ENCODE results near the gene TAF1B. TPM values are rescaled to one million over a fixed set of nuclear protein-coding genes. Genes with fewer than 3 reads are reported as not detected.

TAF1B gene
- total RNA-seq, 2 donors from 2014 or later: 12.9 to 19.5 TPM

DNA sequence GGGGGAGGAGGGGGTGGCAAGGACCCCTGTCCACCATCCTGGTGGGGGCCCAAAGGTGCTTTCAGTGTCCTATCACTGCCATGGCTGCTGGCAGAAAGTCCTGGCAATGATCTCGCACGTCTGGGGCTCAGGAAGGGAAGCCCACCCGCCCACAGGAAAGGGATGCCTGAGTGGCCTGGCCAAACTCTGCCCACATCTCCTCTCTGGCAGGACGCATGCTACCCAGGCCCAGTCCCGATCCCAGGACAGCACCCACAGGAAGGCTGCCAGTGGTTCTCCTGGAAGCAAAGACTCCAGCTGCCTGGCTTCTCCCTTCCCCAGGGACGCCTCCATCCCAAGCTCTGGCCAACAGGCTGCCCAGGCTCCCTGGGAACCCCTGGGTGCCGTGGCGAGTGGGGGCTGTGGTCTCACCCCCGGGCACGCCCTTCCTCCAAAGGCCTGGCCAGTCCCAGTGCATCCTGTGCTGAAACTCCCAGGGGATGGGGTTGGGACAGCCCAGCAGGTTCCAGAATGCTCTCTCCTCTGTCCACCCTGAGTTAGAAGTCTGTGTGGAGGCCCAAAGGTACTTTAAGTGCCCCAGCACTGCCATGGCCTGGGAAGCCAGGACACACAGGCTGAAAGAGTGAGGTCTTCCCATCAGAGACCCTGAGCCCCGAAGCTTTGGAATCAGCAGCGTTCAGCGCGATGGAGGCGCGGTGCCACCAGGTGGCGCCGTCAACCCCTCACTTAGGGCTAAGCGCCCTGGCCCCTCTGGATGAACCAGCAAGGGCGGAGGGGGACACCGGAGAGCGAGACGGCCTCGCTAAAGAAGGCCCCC is 29.8 kb upstream of the TAF1B start:
- ATAC-seq (peak; percentile 74), DNase-seq (peak; percentile 68 to 83 (median 74))
- Histone ChIP-seq H3K9me3 (no peaks in the 10 kb centered on the region), H3K27ac (no peak overlapping the region), H3K36me3 (replicated peaks in 1 of 2; ENCODE audit: insufficient read depth in 1 of 2, low read depth in 2 of 2) (no peaks in the 10 kb centered on the region), H3K4me1 (peaks cover 9% of the 10 kb centered on the region), H3K27me3 (no peaks in the 10 kb centered on the region), H3K4me3 (no peak overlapping the region)
- intact Hi-C loops (cut with DNase I): loop anchor here (10.0 kb wide), 1 partner anchor 281 kb away; no protein-coding TSS in a partner anchor
- 14 to 15% methylated on average over 7 to 23 of the region's 24 CpGs for WGBS, 2 donors
- TF ChIP-seq POLR2A (IDR thresholded peaks at IDR 0.05): no peak
- TF ChIP-seq, protein P1, sequence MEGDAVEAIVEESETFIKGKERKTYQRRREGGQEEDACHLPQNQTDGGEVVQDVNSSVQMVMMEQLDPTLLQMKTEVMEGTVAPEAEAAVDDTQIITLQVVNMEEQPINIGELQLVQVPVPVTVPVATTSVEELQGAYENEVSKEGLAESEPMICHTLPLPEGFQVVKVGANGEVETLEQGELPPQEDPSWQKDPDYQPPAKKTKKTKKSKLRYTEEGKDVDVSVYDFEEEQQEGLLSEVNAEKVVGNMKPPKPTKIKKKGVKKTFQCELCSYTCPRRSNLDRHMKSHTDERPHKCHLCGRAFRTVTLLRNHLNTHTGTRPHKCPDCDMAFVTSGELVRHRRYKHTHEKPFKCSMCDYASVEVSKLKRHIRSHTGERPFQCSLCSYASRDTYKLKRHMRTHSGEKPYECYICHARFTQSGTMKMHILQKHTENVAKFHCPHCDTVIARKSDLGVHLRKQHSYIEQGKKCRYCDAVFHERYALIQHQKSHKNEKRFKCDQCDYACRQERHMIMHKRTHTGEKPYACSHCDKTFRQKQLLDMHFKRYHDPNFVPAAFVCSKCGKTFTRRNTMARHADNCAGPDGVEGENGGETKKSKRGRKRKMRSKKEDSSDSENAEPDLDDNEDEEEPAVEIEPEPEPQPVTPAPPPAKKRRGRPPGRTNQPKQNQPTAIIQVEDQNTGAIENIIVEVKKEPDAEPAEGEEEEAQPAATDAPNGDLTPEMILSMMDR (IDR thresholded peaks at IDR 0.05): peak; percentile 79 to 95 (median 85)

DNA sequence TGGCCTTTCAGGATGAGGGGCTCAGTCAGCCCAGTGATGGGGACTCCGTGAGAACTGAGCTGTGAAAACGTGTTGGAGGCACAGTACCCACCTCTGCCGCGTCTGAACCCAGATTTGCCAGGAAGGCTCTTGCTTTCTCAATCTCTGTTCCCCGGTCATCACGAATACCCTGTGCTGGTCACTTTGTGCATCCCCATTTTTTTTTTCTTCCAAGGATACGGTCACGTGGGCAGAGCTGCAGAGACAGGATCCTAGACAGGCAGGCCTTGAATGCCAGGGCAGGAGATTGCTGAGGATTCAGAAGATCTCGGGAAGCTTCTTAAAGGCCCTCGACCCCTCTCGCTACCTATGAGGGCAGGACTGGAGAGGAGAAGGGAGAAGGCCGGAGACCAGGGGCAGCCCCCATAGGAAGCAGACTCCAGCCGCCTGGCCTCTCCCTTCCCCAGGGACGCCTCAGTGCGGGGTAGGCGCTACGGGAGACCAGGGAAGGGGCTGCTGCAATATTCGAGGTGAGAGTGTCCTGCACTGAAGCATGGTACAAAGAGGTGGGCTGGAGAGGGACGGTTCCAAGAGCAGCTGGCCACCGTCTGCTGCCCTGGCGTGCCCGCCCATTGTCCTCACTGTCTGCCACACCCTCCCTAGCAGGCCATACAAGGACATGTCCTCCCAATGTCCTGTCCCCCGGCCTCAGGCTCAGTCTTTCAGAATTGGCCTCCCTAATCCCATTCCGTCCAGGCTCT is 29.0 kb upstream of the TAF1B start:
- peaks cover 9% of the 10 kb centered on the region for H3K4me1 ChIP-seq
- H3K27me3 ChIP-seq: no peaks in the 10 kb centered on the region
- intact Hi-C loops (cut with DNase I): loop anchor here (10.0 kb wide), 1 partner anchor 281 kb away; no protein-coding TSS in a partner anchor
- WGBS, 2 donors: 45 to 55% methylated on average over 20 to 24 of the region's 24 CpGs
- TF ChIP-seq, protein P1 (IDR thresholded peaks at IDR 0.05): no peak
- no peak for TF ChIP-seq POLR2A (IDR thresholded peaks at IDR 0.05)
- H3K9me3 ChIP-seq: no peaks in the 10 kb centered on the region
- DNase-seq (no peak), ATAC-seq (no peak)
- no peak overlapping the region for H3K4me3 ChIP-seq
- no peaks in the 10 kb centered on the region for H3K36me3 ChIP-seq (replicated peaks in 1 of 2; ENCODE audit: insufficient read depth in 1 of 2, low read depth in 2 of 2)
- H3K27ac ChIP-seq: no peak overlapping the region

DNA sequence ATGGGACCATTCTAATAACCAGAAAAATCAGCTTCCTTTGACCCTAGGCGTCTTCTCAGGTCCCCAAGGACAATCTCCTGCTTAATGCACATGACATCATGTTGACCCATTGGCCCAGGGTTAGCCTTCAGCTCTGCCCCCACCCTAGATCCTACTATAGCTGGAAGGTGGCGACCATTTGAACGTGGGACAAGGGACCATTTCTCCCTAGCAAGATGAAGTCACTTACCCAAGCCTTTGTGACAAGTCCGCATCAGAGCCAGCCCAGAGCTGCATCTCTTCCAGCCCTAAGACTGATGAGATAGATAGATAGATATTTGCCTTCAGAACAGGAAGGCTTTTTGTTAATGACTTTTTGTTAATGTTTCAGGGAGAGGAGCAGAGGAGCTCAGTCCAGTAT is 28.2 kb upstream of the TAF1B start:
- 85 to 94% methylated on average over 4 of the region's 4 CpGs for WGBS, 2 donors
- no peak for ATAC-seq
- H3K27ac ChIP-seq: no peak overlapping the region

DNA sequence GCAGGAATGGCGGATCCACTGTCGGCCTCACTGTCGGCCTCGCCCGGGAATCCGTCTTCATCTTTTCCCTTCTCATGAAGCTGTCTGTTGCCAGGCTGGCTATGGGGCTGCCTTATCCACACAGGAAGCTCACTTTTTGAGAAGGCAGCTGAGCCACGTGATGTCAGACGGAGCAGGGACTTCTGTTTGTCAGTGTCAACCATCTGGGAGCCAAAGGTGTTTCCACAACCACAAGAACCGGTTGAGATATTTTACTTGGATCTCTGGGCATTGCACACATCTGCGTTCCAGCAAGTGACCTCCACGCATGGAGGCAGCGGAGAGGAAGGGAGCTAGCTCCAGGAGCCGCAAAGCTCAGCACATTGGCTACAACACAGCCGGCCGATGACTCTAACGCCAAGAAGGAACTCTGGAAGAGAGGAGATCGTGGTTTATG is 27.4 kb upstream of the TAF1B start:
- 82 to 84% methylated on average over 17 of the region's 17 CpGs for WGBS, 2 donors
- ATAC-seq (no peak), DNase-seq (no peak)
- Histone ChIP-seq H3K4me3 (no peak overlapping the region), H3K4me1 (peaks cover 15% of the 10 kb centered on the region), H3K27ac (no peak overlapping the region), H3K9me3 (no peaks in the 10 kb centered on the region), H3K36me3 (replicated peaks in 1 of 2; ENCODE audit: insufficient read depth in 1 of 2, low read depth in 2 of 2) (no peaks in the 10 kb centered on the region), H3K27me3 (no peaks in the 10 kb centered on the region)
- TF ChIP-seq POLR2A (IDR thresholded peaks at IDR 0.05): no peak
- intact Hi-C loops (cut with DNase I): loop anchor here (10.0 kb wide), 1 partner anchor 279 kb away; no protein-coding TSS in a partner anchor

More for the DNA sequence above, 28.2 kb upstream of the TAF1B start:
- Histone ChIP-seq H3K4me3 (no peak overlapping the region), H3K9me3 (no peaks in the 10 kb centered on the region), H3K4me1 (peaks cover 15% of the 10 kb centered on the region), H3K36me3 (replicated peaks in 1 of 2; ENCODE audit: insufficient read depth in 1 of 2, low read depth in 2 of 2) (no peaks in the 10 kb centered on the region), H3K27me3 (no peaks in the 10 kb centered on the region)
- DNase-seq: no peak
- intact Hi-C loops (cut with DNase I): loop anchor here (10.0 kb wide), 1 partner anchor 280 kb away; no protein-coding TSS in a partner anchor
- TF ChIP-seq, protein P1 (IDR thresholded peaks at IDR 0.05): no peak
- no peak for TF ChIP-seq POLR2A (IDR thresholded peaks at IDR 0.05)

DNA sequence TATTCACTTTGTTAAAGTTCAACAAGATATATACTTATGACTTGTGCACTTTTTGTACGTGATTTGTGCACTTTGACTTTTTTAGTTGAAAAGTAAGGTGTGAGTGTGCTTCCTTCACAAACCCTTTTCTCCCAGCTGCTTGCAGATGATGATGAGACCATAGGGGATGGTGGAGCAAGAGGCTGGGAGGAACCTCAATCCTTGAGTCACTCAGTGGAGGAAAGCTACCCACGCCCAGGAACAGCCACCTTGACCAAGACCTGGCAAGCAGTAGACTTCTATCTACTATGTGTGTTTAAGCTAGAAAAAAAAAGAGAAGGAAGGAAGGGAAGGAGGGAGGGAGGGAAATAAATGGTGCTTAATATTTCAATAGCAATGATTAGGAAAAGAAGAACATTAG is 25.2 kb upstream of the TAF1B start:
- 83 to 92% methylated on average over 2 of the region's 2 CpGs for WGBS, 2 donors
- Histone ChIP-seq H3K27ac (no peak overlapping the region), H3K36me3 (replicated peaks in 1 of 2; ENCODE audit: insufficient read depth in 1 of 2, low read depth in 2 of 2) (no peaks in the 10 kb centered on the region), H3K27me3 (no peaks in the 10 kb centered on the region), H3K4me3 (no peak overlapping the region), H3K9me3 (no peaks in the 10 kb centered on the region), H3K4me1 (peaks cover 15% of the 10 kb centered on the region)
- intact Hi-C loops (cut with DNase I): loop anchor here (10.0 kb wide), 1 partner anchor 277 kb away; no protein-coding TSS in a partner anchor
- no peak for DNase-seq
- ATAC-seq: no peak
- TF ChIP-seq, protein P1 (IDR thresholded peaks at IDR 0.05): no peak
- no peak for TF ChIP-seq POLR2A (IDR thresholded peaks at IDR 0.05)

Measured in body of pancreas (tissue), 4 donors.